Measurements from ENCODE around the gene GSTM2.
A peak's percentile ranks its signal among the peaks of the same experiment; 100 is the strongest.
"Not testable (repeated sequence)": the region's sequence is repeated elsewhere in the genome, so short reads cannot be mapped to it uniquely, and the experiment has no call there.

Gene GSTM2

GRCh38 chr1:109673861-109674260 is 6.0 kb downstream of the GSTM2 start:
- not testable (repeated sequence) for DNase-seq (ENCODE audit: low read depth in 4 of 4, low spot score in 1 of 4)

- not testable (repeated sequence) for DNase-seq (ENCODE audit: low read depth in 4 of 4, low spot score in 1 of 4)
Measured at GRCh38 chr1:109676683-109677381, 9.0 kb downstream of the GSTM2 start.

GRCh38 chr1:109677459-109677858 is 9.6 kb downstream of the GSTM2 start:
- DNase-seq (ENCODE audit: low read depth in 4 of 4, low spot score in 1 of 4): no peak

GRCh38 chr1:109678637-109679036 is 10.8 kb downstream of the GSTM2 start:
- DNase-seq (ENCODE audit: low read depth in 4 of 4, low spot score in 1 of 4): not testable (repeated sequence)

- DNase-seq (ENCODE audit: low read depth in 4 of 4, low spot score in 1 of 4): not testable (repeated sequence)
Measured at GRCh38 chr1:109684777-109685176, 16.9 kb downstream of the GSTM2 start.

- DNase-seq (ENCODE audit: low read depth in 4 of 4, low spot score in 1 of 4): not testable (repeated sequence)
Measured at GRCh38 chr1:109685399-109685798, 17.5 kb downstream of the GSTM2 start.

GRCh38 chr1:109685890-109686289 is 18.0 kb downstream of the GSTM2 start:
- DNase-seq (ENCODE audit: low read depth in 4 of 4, low spot score in 1 of 4): not testable (repeated sequence)

- not testable (repeated sequence) for DNase-seq (ENCODE audit: low read depth in 4 of 4, low spot score in 1 of 4)
Measured at GRCh38 chr1:109687109-109687508, 19.3 kb downstream of the GSTM2 start.

GRCh38 chr1:109687641-109688499 is 20.0 kb downstream of the GSTM2 start, which contains the start of gene GSTM1:
TSS of gene GSTM1 (plus strand) at chr1:109687817. CDS start at chr1:109687874, 57 bp downstream.
- DNase-seq (ENCODE audit: low read depth in 4 of 4, low spot score in 1 of 4): peak in 1 of 4 experiments; percentile 60

- DNase-seq (ENCODE audit: low read depth in 4 of 4, low spot score in 1 of 4): no peak
Measured at GRCh38 chr1:109689844-109690405, 22.1 kb downstream of the GSTM2 start.

- no peak for DNase-seq (ENCODE audit: low read depth in 4 of 4, low spot score in 1 of 4)
Measured at GRCh38 chr1:109691759-109692158, 23.9 kb downstream of the GSTM2 start.

- not testable (repeated sequence) for DNase-seq (ENCODE audit: low read depth in 4 of 4, low spot score in 1 of 4)
Measured at GRCh38 chr1:109694400-109694799, 26.5 kb downstream of the GSTM2 start.

GRCh38 chr1:109695138-109695537 is 27.3 kb downstream of the GSTM2 start:
- DNase-seq (ENCODE audit: low read depth in 4 of 4, low spot score in 1 of 4): not testable (repeated sequence)

GRCh38 chr1:109697066-109697465 is 29.2 kb downstream of the GSTM2 start:
- DNase-seq (ENCODE audit: low read depth in 4 of 4, low spot score in 1 of 4): no peak

GRCh38 chr1:109697861-109698260 is 30.0 kb downstream of the GSTM2 start:
- DNase-seq (ENCODE audit: low read depth in 4 of 4, low spot score in 1 of 4): not testable (repeated sequence)

GRCh38 chr1:109702940-109703339 is 35.1 kb downstream of the GSTM2 start:
- not testable (repeated sequence) for DNase-seq (ENCODE audit: low read depth in 4 of 4, low spot score in 1 of 4)

GRCh38 chr1:109704173-109704572 is 36.3 kb downstream of the GSTM2 start:
- no peak for DNase-seq (ENCODE audit: low read depth in 4 of 4, low spot score in 1 of 4)

- no peak for DNase-seq (ENCODE audit: low read depth in 4 of 4, low spot score in 1 of 4)
Measured at GRCh38 chr1:109705411-109705810, 37.6 kb downstream of the GSTM2 start.

GRCh38 chr1:109708949-109709348 is 41.1 kb downstream of the GSTM2 start:
- DNase-seq (ENCODE audit: low read depth in 4 of 4, low spot score in 1 of 4): not testable (repeated sequence)

GRCh38 chr1:109709822-109710221 is 42.0 kb downstream of the GSTM2 start:
- not testable (repeated sequence) for DNase-seq (ENCODE audit: low read depth in 4 of 4, low spot score in 1 of 4)

- DNase-seq (ENCODE audit: low read depth in 4 of 4, low spot score in 1 of 4): not testable (repeated sequence)
Measured at GRCh38 chr1:109711593-109712320, 43.9 kb downstream of the GSTM2 start, which contains the start of gene GSTM5. TSS of gene GSTM5 (plus strand) at chr1:109712251. CDS start at chr1:109712313, 62 bp downstream.

Data from stimulated activated CD4-positive, alpha-beta T cell treated with anti-CD3 and anti-CD28 coated beads, Interleukin-1b, Interleukin-23, amount 100 ng/mL, for 24 hours (primary cell).